Measurements from ENCODE around the gene UNK.
"Not testable (repeated sequence)": the region's sequence is repeated elsewhere in the genome, so short reads cannot be mapped to it uniquely, and the experiment has no call there.

UNK gene

DNA sequence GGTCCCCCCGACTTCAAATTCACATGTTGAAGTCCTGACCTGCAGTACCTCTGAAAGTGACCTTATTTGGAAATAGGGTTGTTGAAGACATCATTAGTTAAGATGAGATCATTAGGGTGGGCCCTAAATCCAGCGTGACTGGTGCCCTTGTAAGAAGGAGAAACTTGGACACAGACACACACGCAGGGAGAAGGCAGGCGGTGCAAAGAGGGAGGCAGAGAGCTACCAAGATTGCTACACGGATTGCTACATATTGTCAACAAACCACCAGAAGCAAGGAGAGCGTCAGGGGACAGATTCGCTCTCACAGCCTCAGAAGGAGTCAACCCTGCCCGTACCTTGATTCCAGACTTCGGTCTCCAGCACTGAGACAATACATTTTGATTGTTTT is 77.3 kb downstream of the UNK start:
- Histone ChIP-seq H3K9me3 (ENCODE audit: severe bottlenecking) (no peaks in the 10 kb centered on the region), H3K36me3 (no peaks in the 10 kb centered on the region), H3K27me3 (ENCODE audit: insufficient read depth, low read depth, severe bottlenecking) (no peaks in the 10 kb centered on the region), H3K4me3 (ENCODE audit: low read depth, low read length) (no peak overlapping the region), H3K27ac (no peak overlapping the region)
- TF ChIP-seq, protein P1, sequence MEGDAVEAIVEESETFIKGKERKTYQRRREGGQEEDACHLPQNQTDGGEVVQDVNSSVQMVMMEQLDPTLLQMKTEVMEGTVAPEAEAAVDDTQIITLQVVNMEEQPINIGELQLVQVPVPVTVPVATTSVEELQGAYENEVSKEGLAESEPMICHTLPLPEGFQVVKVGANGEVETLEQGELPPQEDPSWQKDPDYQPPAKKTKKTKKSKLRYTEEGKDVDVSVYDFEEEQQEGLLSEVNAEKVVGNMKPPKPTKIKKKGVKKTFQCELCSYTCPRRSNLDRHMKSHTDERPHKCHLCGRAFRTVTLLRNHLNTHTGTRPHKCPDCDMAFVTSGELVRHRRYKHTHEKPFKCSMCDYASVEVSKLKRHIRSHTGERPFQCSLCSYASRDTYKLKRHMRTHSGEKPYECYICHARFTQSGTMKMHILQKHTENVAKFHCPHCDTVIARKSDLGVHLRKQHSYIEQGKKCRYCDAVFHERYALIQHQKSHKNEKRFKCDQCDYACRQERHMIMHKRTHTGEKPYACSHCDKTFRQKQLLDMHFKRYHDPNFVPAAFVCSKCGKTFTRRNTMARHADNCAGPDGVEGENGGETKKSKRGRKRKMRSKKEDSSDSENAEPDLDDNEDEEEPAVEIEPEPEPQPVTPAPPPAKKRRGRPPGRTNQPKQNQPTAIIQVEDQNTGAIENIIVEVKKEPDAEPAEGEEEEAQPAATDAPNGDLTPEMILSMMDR (IDR thresholded peaks at IDR 0.05; ENCODE audit: low read depth, low read length) = no peak
- no peak for DNase-seq

DNA sequence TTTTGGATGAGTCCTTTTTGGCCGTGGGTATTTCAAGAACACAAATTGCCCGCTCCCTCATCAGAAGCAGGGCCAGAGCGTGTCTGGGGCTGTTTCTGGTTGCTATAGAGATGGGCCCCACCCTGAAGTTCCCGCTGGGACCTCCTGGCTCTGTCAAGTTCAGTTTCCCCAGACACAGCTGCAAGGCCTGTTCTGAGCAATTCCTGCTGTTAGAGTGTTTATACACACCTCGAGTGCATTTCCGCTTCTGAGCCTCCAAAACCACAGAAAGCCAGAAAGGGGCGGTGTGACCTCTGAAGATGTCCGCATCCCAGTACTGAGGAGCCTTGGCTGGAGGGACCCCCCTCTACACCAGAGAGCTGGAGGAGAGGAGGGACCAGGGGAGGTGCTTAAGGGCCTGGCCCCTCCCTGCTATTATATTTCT is 79.9 kb downstream of the UNK start:
- TF ChIP-seq, protein P1 (IDR thresholded peaks at IDR 0.05; ENCODE audit: low read depth, low read length) = no peak
- Histone ChIP-seq H3K36me3 (no peaks in the 10 kb centered on the region), H3K27me3 (ENCODE audit: insufficient read depth, low read depth, severe bottlenecking) (no peaks in the 10 kb centered on the region), H3K4me3 (ENCODE audit: low read depth, low read length) (no peak overlapping the region), H3K9me3 (ENCODE audit: severe bottlenecking) (no peaks in the 10 kb centered on the region), H3K27ac (no peak overlapping the region; the same call in 1 of the 2 replicates)
- DNase-seq = no peak

DNA sequence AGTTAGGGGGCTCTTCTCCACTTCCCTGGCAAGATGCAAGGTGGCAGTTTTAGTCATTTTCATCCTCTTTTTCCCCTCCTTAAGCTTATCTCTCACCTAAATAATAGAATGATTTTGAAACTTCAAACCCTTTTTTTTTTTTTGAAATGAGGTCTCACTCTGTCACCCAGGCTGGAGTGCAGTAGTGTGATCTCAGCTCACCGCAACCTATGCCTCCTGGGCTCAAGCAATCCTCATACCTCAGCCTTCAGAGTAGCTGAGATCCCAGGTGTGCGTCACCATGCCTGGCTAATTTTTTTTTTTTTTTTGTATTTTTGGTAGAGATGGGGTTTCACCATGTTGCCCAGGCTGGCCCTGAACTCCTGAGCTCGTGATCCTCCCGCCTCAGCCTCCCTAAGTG is 80.3 kb downstream of the UNK start:
- H3K36me3 ChIP-seq; H3K4me3 ChIP-seq (ENCODE audit: low read depth, low read length); DNase-seq; H3K27ac ChIP-seq; H3K27me3 ChIP-seq (ENCODE audit: insufficient read depth, low read depth, severe bottlenecking); H3K9me3 ChIP-seq (ENCODE audit: severe bottlenecking): not testable (repeated sequence)

DNA sequence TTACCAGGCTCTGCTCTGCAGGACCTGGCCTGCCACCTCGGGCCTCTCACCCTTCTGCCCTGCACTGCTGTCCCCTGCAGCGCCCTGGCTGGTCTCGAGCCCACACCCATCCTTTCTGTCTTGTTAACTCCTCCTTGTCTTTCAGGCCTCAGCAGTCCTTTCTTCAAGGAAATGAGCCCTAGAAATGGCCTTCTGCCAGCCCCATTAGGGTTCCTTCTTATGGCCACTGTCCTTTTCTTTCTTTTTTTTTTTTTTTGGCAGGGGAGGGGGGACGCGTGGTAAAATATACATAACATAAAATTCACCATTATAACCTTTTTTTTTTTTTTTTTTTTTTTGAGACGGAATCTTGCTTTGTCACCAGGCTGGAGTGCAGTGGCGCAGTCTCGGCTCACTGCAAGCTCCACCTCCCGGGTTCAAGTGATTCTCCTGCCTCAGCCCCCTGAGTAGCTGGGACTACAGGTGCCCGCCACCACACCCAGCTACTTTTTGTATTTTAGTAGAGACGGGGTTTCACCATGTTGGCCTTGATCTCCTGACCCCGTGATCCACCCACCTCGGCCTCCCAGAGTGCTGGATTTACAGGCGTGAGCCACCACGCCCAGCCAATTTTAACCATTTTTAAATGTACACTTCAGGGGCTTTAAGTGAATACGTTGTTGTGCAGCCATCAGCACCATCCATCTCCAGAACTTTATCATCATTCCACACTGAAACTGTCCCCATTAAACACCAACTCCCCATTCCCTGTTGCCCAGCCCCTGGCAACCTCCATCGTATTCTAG is 81.0 kb downstream of the UNK start:
- not testable (repeated sequence) for H3K36me3 ChIP-seq; DNase-seq; H3K27ac ChIP-seq; H3K27me3 ChIP-seq (ENCODE audit: insufficient read depth, low read depth, severe bottlenecking); H3K4me3 ChIP-seq (ENCODE audit: low read depth, low read length); H3K9me3 ChIP-seq (ENCODE audit: severe bottlenecking)

DNA sequence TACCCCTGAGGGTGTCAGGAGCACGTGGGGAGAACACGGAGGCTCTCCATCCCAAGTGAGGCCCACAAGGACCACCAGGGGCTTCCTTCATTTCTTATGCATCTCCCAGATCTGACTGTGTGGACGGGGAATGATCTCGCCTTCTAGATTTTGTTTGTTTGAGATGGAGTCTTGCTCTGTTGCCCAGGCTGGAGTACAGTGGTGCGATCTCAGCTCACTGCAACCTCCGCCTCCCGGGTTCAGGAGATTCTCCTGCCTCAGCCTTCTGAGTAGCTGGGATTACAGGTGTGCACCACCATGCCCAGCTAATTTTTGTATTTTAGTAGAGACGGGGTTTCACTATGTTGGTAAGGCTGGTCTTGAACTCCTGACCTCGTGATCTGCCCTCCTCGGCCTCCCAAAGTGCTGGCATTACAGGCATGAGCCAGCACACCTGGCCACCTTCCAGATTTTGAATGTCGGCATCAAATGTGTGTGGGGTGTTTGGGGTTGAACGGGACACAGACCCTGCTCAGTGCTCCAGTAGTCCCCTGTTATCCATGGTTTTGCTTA is 84.2 kb downstream of the UNK start:
- H3K9me3 ChIP-seq (ENCODE audit: severe bottlenecking); H3K27me3 ChIP-seq (ENCODE audit: insufficient read depth, low read depth, severe bottlenecking); H3K36me3 ChIP-seq; H3K4me3 ChIP-seq (ENCODE audit: low read depth, low read length); DNase-seq; H3K27ac ChIP-seq: not testable (repeated sequence)

DNA sequence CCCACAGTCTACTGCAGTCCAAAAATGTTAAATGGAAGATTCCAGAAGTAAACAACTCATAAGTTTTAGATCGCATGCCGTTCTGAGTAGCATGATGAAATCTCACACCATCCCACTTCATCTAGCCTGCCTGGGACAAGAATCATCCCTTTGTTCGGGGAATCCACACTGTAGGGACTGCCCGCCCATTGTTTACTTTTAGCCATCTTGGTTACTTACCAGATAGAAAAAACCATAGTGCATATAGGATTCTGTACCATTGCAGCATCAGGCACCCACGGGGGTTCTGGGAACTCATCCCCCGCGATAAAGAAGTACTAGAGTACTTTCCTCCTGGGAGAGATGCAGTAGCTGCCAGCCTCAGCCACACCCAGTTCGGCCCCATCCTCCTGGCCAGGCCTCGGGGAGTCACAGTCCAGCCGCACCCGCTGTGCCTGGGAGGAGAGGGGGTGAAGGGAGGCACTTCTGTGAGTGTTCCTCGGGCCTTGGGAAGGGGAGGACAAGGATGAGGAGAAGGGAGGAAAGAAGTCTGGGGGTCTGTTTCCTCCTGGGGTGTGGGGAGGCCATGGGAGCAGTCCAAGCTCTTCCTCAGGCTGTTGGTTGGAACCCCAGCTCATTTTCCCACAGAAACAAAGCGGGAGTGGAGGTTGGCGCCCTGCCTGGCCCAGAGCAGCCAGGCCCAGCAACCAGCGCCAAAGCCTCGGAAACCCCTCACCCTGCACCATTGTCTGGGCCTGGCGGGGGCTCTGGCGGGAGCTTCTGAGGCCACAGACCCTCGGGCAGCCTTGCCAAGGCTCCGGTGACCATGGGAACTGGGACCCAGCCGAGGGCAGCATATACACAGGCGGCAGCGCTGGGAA is 84.9 kb downstream of the UNK start:
- Histone ChIP-seq H3K9me3 (ENCODE audit: severe bottlenecking) (no peaks in the 10 kb centered on the region), H3K27me3 (ENCODE audit: insufficient read depth, low read depth, severe bottlenecking) (no peaks in the 10 kb centered on the region), H3K4me3 (ENCODE audit: low read depth, low read length) (no peak overlapping the region), H3K36me3 (peaks cover 12% of the 10 kb centered on the region), H3K27ac (no peak overlapping the region)
- DNase-seq = no peak
- TF ChIP-seq, protein P1 (IDR thresholded peaks at IDR 0.05; ENCODE audit: low read depth, low read length) = no peak

DNA sequence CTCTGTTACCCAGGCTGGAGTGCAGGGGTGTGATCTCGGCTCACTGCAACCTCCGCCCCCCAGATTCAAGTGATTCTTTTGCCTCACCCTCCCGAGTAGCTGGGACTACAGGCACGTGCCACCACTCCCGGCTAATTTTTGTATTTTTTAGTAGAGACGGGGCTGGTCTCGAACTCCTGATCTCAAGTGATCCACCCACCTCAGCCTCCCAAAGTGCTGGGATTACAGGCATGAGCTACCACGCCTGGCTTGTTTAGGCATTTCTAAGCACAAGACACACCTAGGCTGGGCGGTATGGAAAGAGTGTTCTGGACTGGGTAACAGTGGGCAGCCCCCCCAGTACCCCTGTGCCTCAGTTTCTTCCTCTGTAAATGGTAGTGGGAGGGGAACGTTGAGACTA is 85.6 kb downstream of the UNK start:
- H3K27me3 ChIP-seq (ENCODE audit: insufficient read depth, low read depth, severe bottlenecking); H3K9me3 ChIP-seq (ENCODE audit: severe bottlenecking); H3K27ac ChIP-seq; H3K4me3 ChIP-seq (ENCODE audit: low read depth, low read length); DNase-seq: not testable (repeated sequence)
- peaks cover 19% of the 10 kb centered on the region for H3K36me3 ChIP-seq

All from WERI-Rb-1 (cell line).